ENCODE results near the gene CD52.
A peak's percentile ranks its signal among the peaks of the same experiment; 100 is the strongest.

CD52 gene, protein sequence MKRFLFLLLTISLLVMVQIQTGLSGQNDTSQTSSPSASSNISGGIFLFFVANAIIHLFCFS

DNA sequence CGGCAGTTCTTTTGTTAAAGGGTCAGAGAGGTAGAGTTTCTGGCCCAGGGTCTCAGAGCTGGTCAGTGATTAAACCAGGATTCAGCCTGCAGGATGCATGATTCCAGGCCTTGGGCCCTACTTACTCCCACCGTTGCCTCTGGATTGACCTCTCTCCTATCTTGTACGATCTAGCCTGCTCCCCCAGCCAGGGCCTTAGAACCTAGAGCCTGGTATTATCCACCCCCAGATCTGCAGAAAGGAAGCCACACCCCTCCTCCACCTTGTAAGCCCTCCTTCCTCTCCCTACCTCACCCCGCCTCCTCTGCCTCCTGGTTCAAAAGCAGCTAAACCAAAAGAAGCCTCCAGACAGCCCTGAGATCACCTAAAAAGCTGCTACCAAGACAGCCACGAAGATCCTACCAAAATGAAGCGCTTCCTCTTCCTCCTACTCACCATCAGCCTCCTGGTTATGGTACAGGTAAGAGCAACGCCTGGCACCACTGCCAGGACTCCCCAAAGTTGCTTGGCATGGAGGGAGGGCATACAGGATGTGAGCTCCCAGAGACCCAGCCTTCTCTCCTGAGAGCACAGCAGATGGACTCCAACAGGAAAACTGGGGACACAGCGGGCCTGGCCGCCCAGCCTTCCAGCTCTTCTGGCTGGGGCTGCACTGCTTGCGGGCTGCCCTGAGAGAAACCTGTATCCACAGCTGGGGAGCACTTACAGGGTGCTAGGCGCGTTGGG lies at the start of gene CD52:
Gene CD52 (plus strand): TSS at position 347 of the 726 bp plus-strand sequence. CDS start 60 bp downstream, at position 407.
- DNase-seq, result no peak

DNA sequence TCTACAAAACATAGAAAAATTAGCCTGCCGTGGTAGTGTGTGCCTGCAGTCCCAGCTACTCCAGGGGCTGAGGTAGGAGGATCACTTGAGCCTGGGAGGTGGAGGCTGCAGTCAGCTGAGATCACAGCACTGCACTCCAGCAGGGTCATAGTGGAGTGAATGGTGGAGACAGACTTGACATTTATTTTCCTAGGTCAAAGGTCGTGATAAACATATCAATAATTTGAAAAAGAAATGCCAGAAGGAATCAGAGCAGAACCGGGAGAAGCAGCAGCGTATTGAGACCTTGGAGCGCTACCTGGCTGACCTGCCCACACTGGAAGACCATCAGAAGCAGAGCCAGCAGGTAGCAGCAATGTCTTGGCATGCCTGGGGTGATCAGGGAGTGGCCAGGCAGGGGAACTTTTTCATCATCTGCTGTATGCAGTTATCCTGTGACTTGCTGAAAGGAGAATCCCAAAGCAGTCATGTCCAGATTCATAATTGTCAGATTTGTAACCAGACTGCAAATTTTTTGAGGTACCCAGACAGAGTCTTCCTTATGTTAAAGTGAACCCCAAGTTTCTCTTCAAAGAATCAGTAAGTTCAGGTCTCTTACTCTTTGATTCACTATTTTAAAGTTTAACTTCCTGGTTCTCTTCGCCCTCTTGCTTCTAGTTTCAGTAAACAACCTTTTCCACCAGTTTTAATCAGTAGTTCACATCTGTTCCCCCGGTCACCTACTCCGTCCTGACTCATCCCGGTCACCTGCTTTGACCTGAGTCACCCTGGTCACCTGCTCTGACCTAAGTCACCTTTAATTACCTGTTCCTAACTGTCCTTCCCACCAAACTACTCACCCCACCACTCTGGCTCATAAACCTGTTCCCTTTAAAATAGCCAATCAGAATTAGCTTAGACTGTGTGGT lies 49.2 kb upstream of the CD52 start:
- no peak for DNase-seq

DNA sequence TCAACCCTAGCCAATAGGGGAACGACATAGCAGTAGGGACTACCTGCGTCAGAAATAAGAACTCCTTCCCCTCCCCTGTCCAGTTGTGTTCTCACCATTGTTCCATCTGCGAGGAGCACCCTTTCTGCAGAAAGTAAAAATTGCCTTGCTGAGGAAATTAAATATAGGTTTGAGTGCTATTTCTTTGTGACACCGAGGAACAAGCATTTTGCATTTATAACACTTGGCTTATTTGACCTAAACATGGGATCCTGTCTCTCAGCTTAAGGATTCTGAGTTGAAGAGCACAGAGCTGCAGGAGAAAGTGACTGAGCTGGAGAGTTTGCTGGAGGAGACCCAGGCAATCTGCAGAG lies 48.6 kb upstream of the CD52 start:
- DNase-seq, result no peak

DNA sequence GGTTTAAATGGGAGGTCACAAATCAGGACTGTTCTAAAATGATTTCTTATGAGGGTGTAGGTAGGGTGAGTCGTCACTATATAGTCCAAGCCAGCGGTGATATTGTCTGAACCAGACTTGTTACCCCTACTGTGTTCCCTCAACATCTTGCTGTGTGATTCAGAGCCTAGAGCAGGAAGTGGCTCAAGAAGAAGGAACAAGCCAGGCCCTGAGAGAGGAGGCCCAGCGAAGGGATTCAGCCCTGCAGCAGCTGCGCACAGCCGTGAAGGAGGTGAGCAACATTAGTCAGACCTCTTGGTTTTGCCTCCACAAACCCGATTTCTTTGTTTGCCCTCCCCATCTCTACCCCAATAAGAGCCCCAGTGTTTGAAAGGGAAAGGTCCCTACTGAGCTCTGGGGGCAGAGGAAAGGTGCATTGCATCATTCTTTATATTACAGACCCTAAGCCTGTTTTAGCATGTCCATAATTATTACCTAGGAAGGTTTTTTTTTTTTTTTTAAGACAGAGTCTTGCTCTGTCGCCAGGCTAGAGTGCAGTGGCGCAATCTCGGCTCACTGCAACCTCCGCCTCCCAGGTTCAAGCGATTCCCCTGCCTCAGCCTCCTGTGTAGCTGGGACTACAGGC lies 42.8 kb upstream of the CD52 start:
- no peak for DNase-seq

DNA sequence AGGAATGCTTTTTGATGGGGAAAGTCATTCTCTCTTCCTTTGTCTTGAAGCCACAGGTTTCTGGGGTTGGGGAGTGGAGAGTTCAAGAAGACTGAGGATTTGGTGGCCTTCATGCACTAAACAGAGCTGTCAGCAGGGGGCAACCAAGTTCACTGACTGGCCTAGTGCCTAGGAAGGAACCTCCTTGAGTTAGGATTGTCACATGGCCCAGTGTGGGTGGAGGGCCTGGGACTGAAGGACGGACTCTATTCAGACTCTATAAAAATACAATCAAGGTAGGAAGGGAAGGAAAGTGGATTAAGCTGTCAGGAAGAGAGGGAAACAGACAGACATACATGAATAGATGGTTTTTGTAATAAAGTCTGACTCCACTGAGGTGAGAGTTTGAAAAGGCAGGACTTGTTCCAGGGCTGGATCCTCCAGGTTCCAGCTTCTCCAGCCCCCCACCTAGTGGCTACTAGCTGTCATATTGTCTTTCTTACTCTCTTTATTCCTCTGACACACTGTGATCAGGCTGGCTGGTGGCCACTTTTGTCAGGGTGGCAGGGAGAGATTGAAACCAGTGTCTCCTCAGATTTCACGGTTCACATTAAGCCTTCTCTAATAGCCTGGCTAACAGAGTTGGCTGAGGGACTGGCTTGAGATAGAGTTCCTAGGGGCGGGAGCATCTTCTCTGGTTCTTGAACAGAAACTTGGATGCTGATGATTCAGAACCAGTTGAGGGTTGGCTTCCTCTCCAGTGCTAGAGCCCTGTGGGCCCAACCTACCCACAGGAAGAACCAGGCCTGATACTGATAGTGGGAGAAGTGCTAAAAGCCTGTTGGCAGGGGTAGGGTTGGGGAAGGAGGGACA lies 42.0 kb upstream of the CD52 start:
- DNase-seq, result peak; percentile 33

DNA sequence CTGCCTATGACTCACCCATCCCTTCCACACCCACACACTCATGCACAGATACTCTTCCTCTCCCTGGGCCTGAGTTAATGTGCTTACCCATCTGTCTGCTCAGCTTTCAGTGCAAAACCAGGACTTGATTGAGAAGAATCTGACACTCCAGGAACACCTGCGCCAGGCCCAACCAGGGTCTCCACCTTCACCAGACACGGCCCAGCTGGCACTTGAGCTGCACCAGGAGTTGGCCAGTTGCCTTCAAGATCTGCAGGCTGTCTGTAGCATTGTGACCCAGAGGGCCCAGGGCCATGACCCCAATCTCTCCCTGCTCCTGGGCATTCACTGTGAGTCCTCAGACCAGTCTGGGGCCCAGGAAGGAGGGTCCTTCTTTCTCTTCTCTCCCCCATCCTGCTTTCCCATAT lies 41.3 kb upstream of the CD52 start:
- DNase-seq, result no peak

DNA sequence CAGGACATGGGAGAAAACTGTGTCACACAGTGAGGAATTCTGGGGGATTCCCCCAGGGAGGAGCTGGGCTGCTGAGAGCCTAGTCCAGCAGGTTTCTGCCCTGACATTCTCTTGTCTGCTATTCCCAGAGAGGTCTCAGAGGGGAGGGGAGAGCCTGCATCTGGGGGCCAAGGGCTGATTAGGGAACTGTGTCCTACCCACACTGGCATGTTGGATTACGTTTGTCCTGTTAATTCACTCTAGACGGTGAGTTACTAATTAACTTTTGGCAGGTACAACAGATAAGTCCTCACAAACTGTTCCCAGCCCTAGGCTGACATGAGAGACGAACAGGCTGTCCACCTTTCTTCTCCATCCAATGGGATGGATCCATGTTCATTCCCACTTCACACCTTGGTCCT lies 40.5 kb upstream of the CD52 start:
- no peak for DNase-seq

DNA sequence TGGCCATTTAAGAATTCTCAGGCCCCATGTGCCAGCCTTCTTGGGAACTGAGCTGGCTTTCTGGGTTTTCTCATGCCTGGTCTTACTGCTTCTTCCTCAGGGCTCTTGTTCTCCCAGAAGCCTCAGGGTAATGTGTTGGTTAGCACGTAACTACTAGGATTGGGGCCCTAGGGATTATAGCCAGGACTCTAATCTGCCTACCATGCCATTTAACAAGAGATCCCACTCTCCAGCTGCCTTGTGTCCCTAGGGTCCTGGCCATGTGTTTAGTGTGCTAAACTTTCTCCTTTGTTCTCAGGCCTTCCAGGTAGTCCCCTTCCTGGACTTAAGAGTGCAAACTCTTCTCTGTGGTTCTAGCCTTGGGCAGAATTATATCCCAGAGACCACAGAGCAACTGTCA lies 40.0 kb upstream of the CD52 start:
- DNase-seq, result no peak

DNA sequence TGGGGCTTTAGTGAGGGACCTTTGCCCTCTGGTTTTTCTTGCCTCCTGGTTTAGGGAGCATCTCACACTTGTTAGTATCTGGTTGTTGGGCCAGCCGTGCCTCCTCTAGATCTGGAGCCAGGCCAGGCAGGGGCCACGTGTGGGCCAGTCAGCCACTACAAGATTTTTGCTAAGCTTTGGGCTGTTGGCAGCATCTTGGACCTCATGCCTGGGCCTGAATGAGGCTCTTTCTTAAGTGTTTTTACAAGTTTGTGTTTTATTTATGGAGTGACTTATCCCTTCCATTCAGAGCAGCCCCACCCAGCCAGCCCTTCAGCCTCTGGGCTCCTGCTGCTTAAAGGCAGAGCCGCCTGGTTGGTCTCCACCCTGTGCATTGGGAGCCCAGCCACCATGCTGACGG lies 39.5 kb upstream of the CD52 start:
- no peak for DNase-seq

DNA sequence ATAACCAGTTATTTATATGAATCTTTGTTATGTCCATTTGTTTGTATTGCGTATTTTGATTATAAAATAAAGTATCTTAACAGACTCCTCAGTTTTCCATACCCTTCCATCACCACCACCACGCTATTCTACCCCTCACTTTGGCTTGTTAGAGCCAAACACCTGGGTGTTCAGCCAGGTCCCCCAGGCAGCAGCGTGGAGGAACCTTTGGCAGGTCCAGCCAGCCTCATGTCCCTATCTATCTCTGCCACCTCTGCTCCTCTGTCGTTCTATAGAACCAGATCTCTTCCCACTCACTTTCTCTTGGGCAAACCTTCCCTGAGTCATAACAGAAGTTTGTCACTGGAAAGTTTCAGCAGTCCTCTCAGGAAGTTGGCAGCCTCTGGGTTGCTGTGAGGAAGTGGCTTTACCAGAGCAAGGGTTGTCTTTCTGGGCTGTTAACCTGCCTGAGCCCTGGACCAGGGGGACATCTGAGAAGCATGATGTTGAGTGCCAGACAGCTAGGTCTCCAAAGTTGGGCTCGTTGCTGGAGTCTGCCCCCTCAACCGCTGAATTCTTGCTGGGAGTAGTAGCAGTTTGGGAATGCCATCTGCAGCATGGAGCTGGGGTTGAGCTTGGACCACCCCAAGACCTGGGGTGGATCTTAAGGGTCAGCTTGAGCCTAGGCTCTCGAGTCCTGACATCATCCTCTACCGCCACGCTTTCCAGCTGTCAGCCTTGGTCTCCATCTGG lies 38.9 kb upstream of the CD52 start:
- no peak for DNase-seq

DNA sequence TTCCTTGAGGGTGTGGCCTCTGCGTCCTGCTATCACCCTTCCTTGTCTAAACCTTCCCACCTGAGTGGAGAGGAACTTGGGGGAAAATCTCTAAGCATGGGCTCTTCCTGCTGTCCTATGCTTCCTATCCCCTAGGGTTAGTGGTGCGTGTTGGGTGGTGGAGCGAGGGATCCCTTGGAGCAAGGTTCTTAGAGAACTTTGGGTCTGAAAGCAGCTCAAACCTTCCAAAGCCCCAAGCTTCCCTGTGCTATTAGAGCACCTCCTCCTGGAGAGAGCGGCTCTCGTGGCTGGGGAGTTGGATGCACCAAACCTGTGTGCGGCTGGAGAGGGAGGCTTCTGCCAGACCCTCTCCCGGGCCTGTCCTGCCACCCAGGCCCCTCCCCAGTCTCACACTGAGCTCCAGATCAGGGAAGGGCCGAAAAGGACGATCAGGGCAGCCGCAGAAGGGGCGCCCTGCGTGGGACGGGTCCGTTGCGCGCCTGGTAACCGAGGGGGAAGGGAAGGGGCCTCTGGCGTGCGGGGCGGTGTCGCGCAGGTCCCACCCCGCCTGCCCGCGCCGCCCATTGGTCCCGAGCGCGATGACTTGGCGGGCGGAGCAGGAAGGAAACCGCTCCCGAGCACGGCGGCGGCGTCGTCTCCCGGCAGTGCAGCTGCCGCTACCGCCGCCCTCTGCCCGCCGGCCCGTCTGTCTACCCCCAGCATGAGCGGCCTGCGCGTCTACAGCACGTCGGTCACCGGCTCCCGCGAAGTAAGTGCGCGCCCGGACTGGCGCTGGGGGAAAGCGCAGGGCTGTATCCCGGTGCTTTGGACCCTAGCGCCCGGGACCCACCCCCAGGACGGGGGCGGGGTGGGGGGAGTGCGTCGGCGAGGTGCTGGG lies 38.1 kb upstream of the CD52 start, which contains the start of gene SH3BGRL3:
Gene SH3BGRL3 (plus strand): TSS at position 631 of the 877 bp plus-strand sequence. CDS start 70 bp downstream, at position 701.
- DNase-seq, result peak; percentile 68

DNA sequence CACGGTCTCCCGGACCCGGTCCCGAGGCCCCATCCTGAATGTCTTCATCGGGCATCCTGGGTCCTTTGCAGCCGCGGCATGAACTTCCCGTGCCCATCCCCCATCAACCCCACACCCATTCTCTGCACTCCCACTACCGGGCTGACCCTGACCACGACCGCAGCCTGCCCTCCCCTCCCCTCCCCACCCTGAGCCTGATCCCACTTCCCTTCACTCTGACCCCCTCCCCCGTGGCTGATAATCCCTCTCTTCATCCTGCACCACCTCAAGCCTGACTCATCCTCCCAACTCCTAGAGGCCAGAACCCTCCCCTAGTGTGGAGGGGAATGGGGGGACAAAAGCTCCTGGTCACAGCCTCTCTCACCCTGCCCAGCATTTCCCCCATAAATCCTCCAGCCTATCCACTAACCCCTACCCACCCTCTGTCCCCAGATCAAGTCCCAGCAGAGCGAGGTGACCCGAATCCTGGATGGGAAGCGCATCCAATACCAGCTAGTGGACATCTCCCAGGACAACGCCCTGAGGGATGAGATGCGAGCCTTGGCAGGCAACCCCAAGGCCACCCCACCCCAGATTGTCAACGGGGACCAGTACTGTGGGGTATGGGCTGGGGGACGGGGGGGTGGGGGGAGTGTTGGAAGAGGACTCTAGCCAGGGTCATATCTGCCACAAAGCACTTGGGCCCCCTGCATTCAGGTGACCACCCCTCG lies 37.3 kb upstream of the CD52 start:
- no peak for DNase-seq

DNA sequence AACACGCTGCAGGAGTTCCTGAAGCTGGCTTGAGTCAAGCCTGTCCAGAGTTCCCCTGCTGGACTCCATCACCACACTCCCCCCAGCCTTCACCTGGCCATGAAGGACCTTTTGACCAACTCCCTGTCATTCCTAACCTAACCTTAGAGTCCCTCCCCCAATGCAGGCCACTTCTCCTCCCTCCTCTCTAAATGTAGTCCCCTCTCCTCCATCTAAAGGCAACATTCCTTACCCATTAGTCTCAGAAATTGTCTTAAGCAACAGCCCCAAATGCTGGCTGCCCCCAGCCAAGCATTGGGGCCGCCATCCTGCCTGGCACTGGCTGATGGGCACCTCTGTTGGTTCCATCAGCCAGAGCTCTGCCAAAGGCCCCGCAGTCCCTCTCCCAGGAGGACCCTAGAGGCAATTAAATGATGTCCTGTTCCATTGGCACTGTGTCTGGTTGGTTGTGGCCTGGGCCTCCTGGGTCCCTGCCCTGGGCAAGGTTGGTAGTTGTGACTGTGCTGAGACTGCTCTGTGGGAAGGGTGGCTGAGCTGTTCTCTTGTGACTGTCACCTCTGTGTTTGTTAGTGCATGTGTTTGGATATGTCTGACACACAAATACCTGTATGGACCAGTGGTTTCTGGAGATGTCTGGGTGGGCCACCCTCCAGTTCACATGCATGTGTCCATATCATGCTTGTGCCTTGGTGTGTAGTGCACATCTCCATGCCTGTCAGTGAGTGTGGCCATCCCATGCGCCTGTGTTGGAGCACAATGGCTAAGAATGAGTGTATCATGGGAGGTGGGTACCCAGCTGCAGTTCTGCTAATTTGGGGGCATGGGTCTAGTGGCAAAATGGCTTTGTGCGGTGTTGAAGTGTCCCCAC lies 36.4 kb upstream of the CD52 start:
- no peak for DNase-seq

DNA sequence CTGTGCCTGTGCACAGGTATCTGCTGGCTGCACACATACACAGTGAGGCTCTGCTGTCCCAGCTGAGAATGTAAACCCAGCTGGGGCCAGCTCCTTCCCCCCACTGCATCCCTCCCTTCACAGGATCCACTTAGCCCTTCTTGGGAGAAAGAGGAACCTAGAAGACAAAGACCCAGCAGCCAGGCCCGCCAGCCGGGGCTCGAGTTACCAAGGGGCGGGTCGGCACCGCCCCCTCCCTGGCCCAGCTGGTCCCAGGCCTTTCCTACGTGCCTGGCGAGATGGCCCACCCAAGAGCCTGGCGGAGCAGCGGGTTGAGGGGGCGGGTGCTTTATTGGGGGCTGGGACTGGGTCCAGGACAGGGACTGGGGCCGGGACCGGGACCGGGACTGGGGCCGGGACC lies 35.8 kb upstream of the CD52 start:
- DNase-seq, result no peak

DNA sequence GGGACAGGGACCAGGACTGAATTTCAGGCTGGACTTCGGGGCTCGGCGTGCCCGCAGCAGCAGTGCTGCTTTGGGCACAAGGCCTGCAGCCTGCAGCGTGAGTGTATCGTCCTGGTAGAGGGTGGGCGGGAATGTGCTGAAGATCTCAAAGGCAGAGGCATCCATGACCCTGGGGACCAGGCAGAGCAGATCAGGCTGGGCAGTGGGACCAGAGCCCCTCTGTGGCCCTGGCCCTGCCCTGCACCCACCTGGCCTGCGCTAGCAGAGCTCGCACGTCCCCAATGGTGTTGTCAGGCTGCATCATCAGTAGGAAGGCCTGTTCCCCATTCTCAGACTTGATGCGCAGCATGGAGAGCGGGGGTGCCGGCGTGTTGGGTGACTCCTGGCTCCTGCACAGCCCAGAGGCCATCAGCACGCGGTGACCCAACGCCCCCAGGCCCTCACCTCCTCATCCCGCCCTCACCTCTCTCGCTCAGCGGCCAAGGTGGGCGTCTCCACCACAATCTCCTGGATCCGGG lies 35.3 kb upstream of the CD52 start:
- no peak for DNase-seq

DNA sequence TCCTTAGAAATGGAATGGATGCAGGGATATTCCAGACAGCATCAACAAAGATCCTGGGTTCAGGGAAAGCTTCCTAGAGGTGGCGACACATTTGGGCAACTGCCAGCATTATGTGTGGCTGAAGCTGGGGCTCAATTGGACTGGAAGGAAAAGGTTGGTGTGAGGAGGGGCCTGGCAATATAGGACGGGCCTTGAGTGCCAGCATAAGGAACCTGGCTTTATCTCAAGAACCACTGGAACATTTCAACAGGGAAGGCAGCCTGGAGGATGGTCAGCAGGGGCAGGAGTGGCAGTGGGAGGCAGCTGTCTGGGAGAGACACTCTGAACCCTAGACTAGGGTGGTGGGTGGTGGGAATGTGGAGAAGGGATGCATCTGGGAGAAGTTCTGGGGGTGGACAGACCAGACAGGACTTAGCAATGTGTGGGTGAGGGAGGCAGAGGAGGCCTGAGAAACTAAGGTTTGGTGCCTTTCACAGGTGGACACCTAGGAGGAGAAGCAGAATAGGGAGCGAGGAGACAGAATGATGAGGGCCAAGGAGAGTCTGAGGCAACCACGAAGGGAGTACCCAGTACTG lies 34.4 kb upstream of the CD52 start:
- DNase-seq, result no peak

DNA sequence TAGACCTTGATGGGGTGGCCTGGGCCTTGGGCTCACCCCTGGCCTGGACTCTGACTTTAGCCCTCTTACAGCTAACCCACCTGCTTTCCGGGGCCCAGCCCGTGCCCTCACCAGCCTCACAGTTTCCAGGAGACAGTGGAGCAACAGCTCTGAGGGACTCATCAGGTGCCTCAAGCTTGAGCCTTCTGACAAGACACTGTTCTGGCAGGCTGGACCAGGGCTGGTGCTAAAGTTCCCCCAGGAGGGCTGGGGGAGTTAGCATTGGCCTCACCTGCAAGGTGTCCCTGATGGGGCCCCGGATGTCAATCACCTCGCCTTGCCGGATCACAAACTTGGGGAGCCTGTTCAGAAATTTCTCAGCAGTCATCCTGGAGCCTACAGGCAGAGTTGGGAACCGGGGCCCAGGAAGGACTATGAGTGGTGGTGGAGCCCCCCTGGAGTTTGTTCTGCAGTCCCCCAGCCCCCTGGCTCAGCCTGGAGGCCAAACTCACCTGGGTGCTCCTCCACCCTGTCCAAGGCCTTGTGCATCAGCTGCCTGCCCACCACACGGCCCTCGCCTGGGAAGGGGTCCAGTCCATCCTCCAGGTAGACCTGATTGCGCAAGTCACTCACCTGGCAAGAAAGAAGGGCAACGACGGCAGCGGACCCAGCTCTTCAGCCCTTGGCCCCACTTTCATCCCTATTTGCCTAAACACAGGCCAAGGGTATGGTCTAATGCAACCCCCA lies 33.7 kb upstream of the CD52 start:
- DNase-seq, result no peak

Data from NCI-H146 (cell line).